ENCODE data around the gene LATS2.

Gene LATS2

GRCh38 chr13:21014502-21015170 lies 46.8 kb downstream of the LATS2 start:
- peak; percentile 81 for DNase-seq

- no peak for DNase-seq
Observed at GRCh38 chr13:21014139-21014501, 47.3 kb downstream of the LATS2 start.

GRCh38 chr13:21013682-21014038 lies 47.7 kb downstream of the LATS2 start:
- no peak for DNase-seq

GRCh38 chr13:21012841-21013681 lies 48.3 kb downstream of the LATS2 start:
- no peak for DNase-seq

- DNase-seq = no peak
Observed at GRCh38 chr13:21012211-21012610, 49.2 kb downstream of the LATS2 start.

GRCh38 chr13:21011378-21011777 lies 50.0 kb downstream of the LATS2 start:
- peak; percentile 62 for DNase-seq

- DNase-seq = peak; percentile 23
Observed at GRCh38 chr13:21010621-21011020, 50.8 kb downstream of the LATS2 start.

GRCh38 chr13:21009036-21009435 lies 52.4 kb downstream of the LATS2 start:
- DNase-seq = no peak

- no peak for DNase-seq
Observed at GRCh38 chr13:21008026-21008425, 53.4 kb downstream of the LATS2 start.

- no peak for DNase-seq
Observed at GRCh38 chr13:21006141-21007005, 55.0 kb downstream of the LATS2 start.

- DNase-seq = no peak
Observed at GRCh38 chr13:21005193-21005592, 56.2 kb downstream of the LATS2 start.

- DNase-seq = no peak
Observed at GRCh38 chr13:21001471-21001870, 59.9 kb downstream of the LATS2 start.

- no peak for DNase-seq
Observed at GRCh38 chr13:21000647-21001046, 60.7 kb downstream of the LATS2 start.

- DNase-seq = no peak
Observed at GRCh38 chr13:20998649-20999415, 62.6 kb downstream of the LATS2 start.

- DNase-seq = peak; percentile 99
Observed at GRCh38 chr13:20997301-20998161, 63.9 kb downstream of the LATS2 start.

- DNase-seq = no peak
Observed at GRCh38 chr13:20995245-20995838, 66.0 kb downstream of the LATS2 start.

- no peak for DNase-seq
Observed at GRCh38 chr13:20994441-20994821, 67.0 kb downstream of the LATS2 start.

- DNase-seq = peak; percentile 27
Observed at GRCh38 chr13:20993661-20994440, 67.5 kb downstream of the LATS2 start.

GRCh38 chr13:20993211-20993610 lies 68.2 kb downstream of the LATS2 start:
- no peak for DNase-seq
